PFSK-1 (cell line): ENCODE results near the gene RGS6.

Experiments used
- FOXP2 ChIP-seq: optimal IDR thresholded peaks from 2 replicates; pipeline ENCODE3; 2011; ENCODE audit warnings: borderline replicate concordance, control low read depth, inconsistent platforms; ENCODE audit not compliant: insufficient read depth; ENCODE audit errors: extremely low read length, extremely low read depth
- POLR2AphosphoS5 ChIP-seq: IDR thresholded peaks from 2 replicates; pipeline ENCODE4 v1.6.1; 2012; ENCODE audit warnings: low read depth, mild to moderate bottlenecking, control low read depth, low read length, moderate library complexity
- REST ChIP-seq, 2 experiments: IDR thresholded peaks; 2 replicates each; pipeline versions ENCODE4 v1.6.1 to v1.8.0; 2011 to 2012; ENCODE audit warnings: low read depth in 2 of 2, low read length in 2 of 2, control low read depth in 1 of 2, inconsistent platforms in 1 of 2, mild to moderate bottlenecking in 1 of 2, moderate library complexity in 1 of 2; ENCODE audit not compliant: insufficient read depth in 1 of 2
- SIN3A ChIP-seq: IDR thresholded peaks from 2 replicates; pipeline ENCODE4 v1.6.1; 2012; ENCODE audit warnings: mild to moderate bottlenecking, low read length, moderate library complexity, borderline replicate concordance; ENCODE audit not compliant: insufficient read depth
- TAF1 ChIP-seq: IDR thresholded peaks from 2 replicates; pipeline ENCODE4 v1.6.1; 2012; ENCODE audit warnings: low read length, control low read depth, borderline replicate concordance; ENCODE audit not compliant: insufficient read depth

RGS6 gene

GRCh38 chr14:72261068-72261467, 328.8 kb downstream of the RGS6 start:
- TF ChIP-seq SIN3A, result no peak
- TF ChIP-seq REST (IDR thresholded peaks at IDR 0.05; ENCODE audit: insufficient read depth in 1 of 2, low read depth in 2 of 2, low read length in 2 of 2), result no peak
- no peak for TF ChIP-seq POLR2AphosphoS5
- TF ChIP-seq TAF1, result no peak
- TF ChIP-seq FOXP2, result no peak

- TF ChIP-seq TAF1 (no peak), POLR2AphosphoS5 (no peak), REST (IDR thresholded peaks at IDR 0.05; ENCODE audit: insufficient read depth in 1 of 2, low read depth in 2 of 2, low read length in 2 of 2) (no peak), FOXP2 (no peak), SIN3A (no peak)
Observed at GRCh38 chr14:72262771-72263170, 330.5 kb downstream of the RGS6 start.

- TF ChIP-seq FOXP2 (no peak), SIN3A (no peak), REST (IDR thresholded peaks at IDR 0.05; ENCODE audit: insufficient read depth in 1 of 2, low read depth in 2 of 2, low read length in 2 of 2) (no peak), POLR2AphosphoS5 (no peak), TAF1 (no peak)
Observed at GRCh38 chr14:72264716-72265115, 332.5 kb downstream of the RGS6 start.

- TF ChIP-seq REST (IDR thresholded peaks at IDR 0.05; ENCODE audit: insufficient read depth in 1 of 2, low read depth in 2 of 2, low read length in 2 of 2) (no peak), FOXP2 (no peak), SIN3A (no peak), POLR2AphosphoS5 (no peak), TAF1 (no peak)
Observed at GRCh38 chr14:72270147-72270727, 338.0 kb downstream of the RGS6 start.

- TF ChIP-seq FOXP2, result no peak
- TF ChIP-seq TAF1, result no peak
- no peak for TF ChIP-seq SIN3A
- no peak for TF ChIP-seq POLR2AphosphoS5
- no peak for TF ChIP-seq REST (IDR thresholded peaks at IDR 0.05; ENCODE audit: insufficient read depth in 1 of 2, low read depth in 2 of 2, low read length in 2 of 2)
Observed at GRCh38 chr14:72270749-72271148, 338.5 kb downstream of the RGS6 start.
